ENCODE data around the gene NOXO1. TPM values are rescaled to one million over a fixed set of nuclear protein-coding genes. Genes with fewer than 3 reads are reported as not detected.

NOXO1 gene
- total RNA-seq, 3 donors from 2014 or later (not counting 1 experiment from before 2014, with no cell fraction given) = not detected

DNA sequence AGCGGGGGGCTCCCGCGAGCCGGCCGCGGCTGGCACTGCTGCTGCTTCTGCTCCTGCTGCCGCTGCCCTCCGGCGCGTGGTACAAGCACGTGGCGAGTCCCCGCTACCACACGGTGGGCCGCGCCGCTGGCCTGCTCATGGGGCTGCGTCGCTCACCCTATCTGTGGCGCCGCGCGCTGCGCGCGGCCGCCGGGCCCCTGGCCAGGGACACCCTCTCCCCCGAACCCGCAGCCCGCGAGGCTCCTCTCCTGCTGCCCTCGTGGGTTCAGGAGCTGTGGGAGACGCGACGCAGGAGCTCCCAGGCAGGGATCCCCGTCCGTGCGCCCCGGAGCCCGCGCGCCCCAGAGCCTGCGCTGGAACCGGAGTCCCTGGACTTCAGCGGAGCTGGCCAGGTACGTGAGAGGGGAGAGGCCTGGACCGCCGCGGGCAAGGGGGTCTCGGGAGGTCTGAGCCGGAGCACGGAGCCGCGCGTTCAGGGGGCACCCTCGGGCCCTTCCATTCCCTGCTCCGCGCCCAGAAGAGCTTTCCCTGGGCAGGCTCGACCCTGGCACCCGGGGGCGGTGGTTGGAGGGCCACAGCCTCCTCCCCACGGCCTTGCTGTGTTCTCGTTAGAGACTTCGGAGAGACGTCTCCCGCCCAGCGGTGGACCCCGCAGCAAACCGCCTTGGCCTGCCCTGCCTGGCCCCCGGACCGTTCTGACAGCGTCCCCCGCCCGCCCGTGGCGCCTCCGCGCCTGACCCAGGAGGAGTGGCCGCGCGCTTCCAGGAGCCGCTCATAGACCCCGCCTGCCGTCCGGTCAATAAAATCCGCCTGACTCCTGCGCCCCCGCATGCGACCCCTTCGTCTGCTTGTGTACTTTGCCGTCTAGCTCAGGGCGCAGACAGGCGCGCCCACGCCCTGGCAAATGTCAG is 38.9 kb upstream of the NOXO1 start:
- WGBS (ENCODE audit: insufficient coverage) = 3% methylated on average over 96 of the region's 96 CpGs
- ATAC-seq = no peak
- intact Hi-C loops (cut with micrococcal nuclease) = loop anchor here (10.0 kb wide), 1 partner anchor 245 kb away; the partner anchor contains the start of gene RNPS1
- Histone ChIP-seq H3K4me1 (ENCODE audit: control insufficient read depth, insufficient read depth, low read length) (peaks cover 25% of the 10 kb centered on the region), H3K36me3 (ENCODE audit: control insufficient read depth, insufficient read depth, low read length) (no peaks in the 10 kb centered on the region), H3K27me3 (ENCODE audit: control insufficient read depth, insufficient read depth, low read length) (peaks cover 16% of the 10 kb centered on the region), H3K4me3 (ENCODE audit: low read length) (no peak overlapping the region), H3K27ac (ENCODE audit: low read length) (no peak overlapping the region), H3K9me3 (ENCODE audit: control insufficient read depth, insufficient read depth, low read length) (no peaks in the 10 kb centered on the region)
- Mint-ChIP-seq H3K27me3 (ENCODE audit: low read depth in 2 of 2) (peaks cover 0 to 27% of the 10 kb centered on the region in 2 donors), H3K4me3 (no peak overlapping the region), H3K36me3 (no peaks in the 10 kb centered on the region), H3K27ac (no peak overlapping the region), H3K4me1 (peaks cover 8 to 17% of the 10 kb centered on the region in 2 donors), H3K9me3 (no peaks in the 10 kb centered on the region)
- TF ChIP-seq, protein P1, sequence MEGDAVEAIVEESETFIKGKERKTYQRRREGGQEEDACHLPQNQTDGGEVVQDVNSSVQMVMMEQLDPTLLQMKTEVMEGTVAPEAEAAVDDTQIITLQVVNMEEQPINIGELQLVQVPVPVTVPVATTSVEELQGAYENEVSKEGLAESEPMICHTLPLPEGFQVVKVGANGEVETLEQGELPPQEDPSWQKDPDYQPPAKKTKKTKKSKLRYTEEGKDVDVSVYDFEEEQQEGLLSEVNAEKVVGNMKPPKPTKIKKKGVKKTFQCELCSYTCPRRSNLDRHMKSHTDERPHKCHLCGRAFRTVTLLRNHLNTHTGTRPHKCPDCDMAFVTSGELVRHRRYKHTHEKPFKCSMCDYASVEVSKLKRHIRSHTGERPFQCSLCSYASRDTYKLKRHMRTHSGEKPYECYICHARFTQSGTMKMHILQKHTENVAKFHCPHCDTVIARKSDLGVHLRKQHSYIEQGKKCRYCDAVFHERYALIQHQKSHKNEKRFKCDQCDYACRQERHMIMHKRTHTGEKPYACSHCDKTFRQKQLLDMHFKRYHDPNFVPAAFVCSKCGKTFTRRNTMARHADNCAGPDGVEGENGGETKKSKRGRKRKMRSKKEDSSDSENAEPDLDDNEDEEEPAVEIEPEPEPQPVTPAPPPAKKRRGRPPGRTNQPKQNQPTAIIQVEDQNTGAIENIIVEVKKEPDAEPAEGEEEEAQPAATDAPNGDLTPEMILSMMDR (IDR thresholded peaks at IDR 0.05) = no peak
- DNase-seq = no peak

DNA sequence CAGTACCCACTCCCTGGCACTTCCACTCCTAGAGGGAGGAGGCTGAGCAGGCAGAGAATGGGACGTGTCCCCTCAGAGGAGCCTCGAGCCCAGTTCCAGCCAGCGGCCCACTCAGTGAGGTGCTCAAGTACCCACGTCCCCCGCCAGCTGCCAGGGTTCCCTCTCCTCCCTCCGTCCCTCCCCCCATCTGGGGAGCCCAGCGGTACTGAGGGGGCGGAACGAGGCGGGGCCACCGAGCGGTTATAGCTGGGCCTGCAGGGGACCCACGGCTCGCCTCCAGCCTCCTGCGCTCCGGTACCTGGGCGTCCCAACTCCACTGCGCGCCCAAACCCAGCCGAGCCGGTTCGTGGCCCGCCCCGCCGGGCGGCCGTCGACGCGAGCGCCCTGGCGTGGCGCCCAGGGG is 38.2 kb upstream of the NOXO1 start, which contains the start of gene NPW:
Gene NPW, plus strand, starts transcription at position 268 of the 403 bp plus-strand sequence.
- ATAC-seq = no peak
- H3K4me1 Mint-ChIP-seq = peaks cover 8 to 17% of the 10 kb centered on the region in 2 donors
- Histone ChIP-seq H3K27me3 (ENCODE audit: control insufficient read depth, insufficient read depth, low read length) (peaks cover 14% of the 10 kb centered on the region), H3K4me3 (ENCODE audit: low read length) (no peak within 1 kb of the TSS), H3K36me3 (ENCODE audit: control insufficient read depth, insufficient read depth, low read length) (no peaks in the 10 kb centered on the region), H3K9me3 (ENCODE audit: control insufficient read depth, insufficient read depth, low read length) (no peaks in the 10 kb centered on the region), H3K27ac (ENCODE audit: low read length) (no peak within 1 kb of the TSS), H3K4me1 (ENCODE audit: control insufficient read depth, insufficient read depth, low read length) (peaks cover 25% of the 10 kb centered on the region)
- peaks cover 0 to 27% of the 10 kb centered on the region in 2 donors for H3K27me3 Mint-ChIP-seq (ENCODE audit: low read depth in 2 of 2)
- TF ChIP-seq, protein P1 (IDR thresholded peaks at IDR 0.05) = no peak
- no peaks in the 10 kb centered on the region for H3K9me3 Mint-ChIP-seq
- intact Hi-C loops (cut with micrococcal nuclease) = no loop called here
- no peak within 1 kb of the TSS for H3K27ac Mint-ChIP-seq
- peak in 1 of 2 donors; percentile 44 for DNase-seq
- 2% methylated on average over 33 of the region's 33 CpGs for WGBS (ENCODE audit: insufficient coverage)
- no peaks in the 10 kb centered on the region for H3K36me3 Mint-ChIP-seq
- H3K4me3 Mint-ChIP-seq = no peak within 1 kb of the TSS

DNA sequence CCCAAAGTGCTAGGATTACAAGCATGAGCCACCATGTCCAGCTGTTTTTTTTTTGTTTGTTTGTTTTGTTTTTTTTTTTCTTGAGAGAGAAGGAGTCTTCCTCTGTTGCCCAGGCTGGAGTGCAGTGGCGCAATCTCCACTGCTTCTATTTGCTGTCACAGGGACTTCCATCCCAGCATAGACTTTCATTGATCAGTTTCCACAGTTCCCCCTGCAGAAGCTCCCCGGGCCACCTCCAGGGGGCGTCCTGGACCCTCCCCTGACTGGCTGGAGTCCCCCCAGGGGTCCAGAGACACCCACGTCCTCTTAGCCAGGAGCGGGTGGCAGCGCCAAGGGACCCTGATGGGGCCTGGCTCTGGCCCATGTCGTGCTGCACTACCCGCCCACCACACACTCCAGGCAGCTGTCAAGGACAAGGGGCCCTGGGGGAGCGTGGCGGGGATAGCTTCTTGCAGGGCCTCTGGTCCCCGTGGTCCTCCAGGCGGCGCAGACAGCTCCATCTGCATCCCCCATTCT is 35.2 kb upstream of the NOXO1 start:
- no peaks in the 10 kb centered on the region for H3K9me3 Mint-ChIP-seq
- TF ChIP-seq, protein P1 (IDR thresholded peaks at IDR 0.05) = no peak
- Histone ChIP-seq H3K4me3 (ENCODE audit: low read length) (no peak overlapping the region), H3K36me3 (ENCODE audit: control insufficient read depth, insufficient read depth, low read length) (no peaks in the 10 kb centered on the region), H3K27me3 (ENCODE audit: control insufficient read depth, insufficient read depth, low read length) (peaks cover 8% of the 10 kb centered on the region), H3K4me1 (ENCODE audit: control insufficient read depth, insufficient read depth, low read length) (peaks cover 10% of the 10 kb centered on the region), H3K27ac (ENCODE audit: low read length) (no peak overlapping the region), H3K9me3 (ENCODE audit: control insufficient read depth, insufficient read depth, low read length) (no peaks in the 10 kb centered on the region)
- peak in 1 of 2 donors; percentile 48 for DNase-seq
- peaks cover 0 to 17% of the 10 kb centered on the region in 2 donors for H3K27me3 Mint-ChIP-seq (ENCODE audit: low read depth in 2 of 2)
- no peaks in the 10 kb centered on the region for H3K4me1 Mint-ChIP-seq
- no peak overlapping the region for H3K27ac Mint-ChIP-seq
- WGBS (ENCODE audit: insufficient coverage) = 50% methylated on average over 13 of the region's 13 CpGs
- no peaks in the 10 kb centered on the region for H3K36me3 Mint-ChIP-seq
- no peak overlapping the region for H3K4me3 Mint-ChIP-seq
- intact Hi-C loops (cut with micrococcal nuclease) = no loop called here
- ATAC-seq = no peak

Measured in natural killer cell (primary cell).